Lung (tissue), 12 donors: ENCODE measurements around the gene MAP3K10. TPM values are rescaled to one million over a fixed set of nuclear protein-coding genes. Genes with fewer than 3 reads are reported as not detected.
"Not testable (repeated sequence)": the region's sequence is repeated elsewhere in the genome, so short reads cannot be mapped to it uniquely, and the experiment has no call there.

Experiments
- ATAC-seq: fragments of 200-7000 bp; cut with Tn5 transposase; one replicate; pipeline ENCODE4 v1.9.1; 2020; ENCODE audit warnings: moderate number of reproducible peaks; ENCODE audit not compliant: insufficient read depth, low FRiP score
- DNase-seq, 3 donors: peaks; one replicate each; pipeline ENCODE4 v3.0.0-alpha.2; 2013 to 2017
- H3K27ac ChIP-seq, 2 donors: one replicate each; pipeline ENCODE4 v1.5.1; 2013; ENCODE audit warnings: mild to moderate bottlenecking in 2 of 2, moderate library complexity in 2 of 2, control low read depth in 1 of 2, inconsistent platforms in 1 of 2, low read depth in 1 of 2, low read length in 1 of 2
- H3K27me3 ChIP-seq, 3 donors: one replicate each; pipeline ENCODE4 v1.5.1; 2013; ENCODE audit warnings: low read length in 2 of 3; ENCODE audit not compliant: control insufficient read depth in 3 of 3, insufficient read depth in 3 of 3
- H3K36me3 ChIP-seq, 4 donors: one replicate each; pipeline ENCODE4 v1.5.1; 2013; ENCODE audit warnings: low read length in 4 of 4, mild to moderate bottlenecking in 1 of 4, moderate library complexity in 1 of 4; ENCODE audit not compliant: control insufficient read depth in 4 of 4, insufficient read depth in 4 of 4
- H3K4me1 ChIP-seq, 5 donors: one replicate each; pipeline ENCODE4 v1.5.1; 2013; ENCODE audit warnings: low read length in 5 of 5, mild to moderate bottlenecking in 2 of 5, moderate library complexity in 1 of 5; ENCODE audit not compliant: control insufficient read depth in 5 of 5, insufficient read depth in 5 of 5
- H3K4me3 ChIP-seq: one replicate; pipeline ENCODE4 v1.5.1; 2013; ENCODE audit warnings: mild to moderate bottlenecking, control low read depth, moderate library complexity
- H3K9ac ChIP-seq, 2 donors: one replicate each; pipeline ENCODE4 v1.5.1; 2013; ENCODE audit warnings: low read length in 2 of 2, control low read depth in 1 of 2; ENCODE audit not compliant: insufficient read depth in 1 of 2
- H3K9me3 ChIP-seq, 4 donors: one replicate each; pipeline ENCODE4 v1.5.1; 2013; ENCODE audit warnings: low read length in 3 of 4, mild to moderate bottlenecking in 1 of 4, moderate library complexity in 1 of 4; ENCODE audit not compliant: control insufficient read depth in 4 of 4, insufficient read depth in 3 of 4
- CTCF ChIP-seq: IDR thresholded peaks from 2 replicates; pipeline ENCODE4 v1.5.1; 2012; ENCODE audit warnings: mild to moderate bottlenecking; ENCODE audit errors: control extremely low read depth, extremely low read depth
- WGBS, 2 donors: extraction: QIAGEN DNeasy Blood & Tissue Kit; methylation state at CpG; one replicate each; pipeline ENCODE4 v1.1.7; 2013; 5-methylcytosine and 5-hydroxymethylcytosine counted together
- polyA plus RNA-seq, 2 donors: library from polyadenylated mRNA; stranded (reverse); fragments of 200-250 nt; gene quantifications; one replicate each; pipeline ENCODE4 v1.2.1, GENCODE V29; 2013
- total RNA-seq, 2 donors: library from RNA; depleted of rRNA in 1 of 2; stranded (reverse); fragments of >200 nt in 1 of 2; gene quantifications; one replicate each; pipeline ENCODE4 v1.2.1, GENCODE V29; 2014 to 2021
- donor health status: control.
- donor health status: control.
- donor health status: Bipolar disorder and iron deficiency.
- donor health status: healthy.
- donor health status: DM: yes; HTN: yes; CAD: no.

Gene MAP3K10
- total and polyA plus RNA-seq, 4 donors, result 4.4 to 18.0 (median 11.3) TPM

DNA sequence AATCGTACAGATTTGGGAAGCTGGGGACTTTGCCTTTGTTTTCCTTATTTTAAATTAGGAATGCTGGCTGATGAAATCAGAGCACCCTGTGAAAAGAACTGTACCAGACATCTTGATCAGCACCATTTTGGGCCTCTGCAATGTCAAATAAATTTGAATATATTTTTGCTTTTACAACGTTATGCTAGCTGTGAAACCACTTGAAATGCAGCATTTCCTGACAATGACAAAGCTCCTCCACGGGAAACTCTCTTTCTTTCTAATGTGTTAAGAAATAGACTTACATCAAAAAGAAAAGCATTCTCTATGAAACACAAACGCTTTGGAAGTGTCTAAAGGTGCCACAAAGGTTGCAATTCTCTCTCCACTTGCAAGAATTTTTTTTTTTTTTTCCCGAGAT is 47.1 kb upstream of the MAP3K10 start:
- WGBS, 2 donors, result 7 to 21% methylated on average over 5 of the region's 5 CpGs
- no peak for ATAC-seq
- H3K9ac ChIP-seq, result no peak overlapping the region

GRCh38 chr19:40144947-40145748 is 46.1 kb upstream of the MAP3K10 start:
- DNase-seq (no peak), ATAC-seq (no peak)
- H3K9ac ChIP-seq, result no peak overlapping the region
- no peaks in the 10 kb centered on the region for H3K27me3 ChIP-seq
- H3K4me1 ChIP-seq, result no peaks in the 10 kb centered on the region
- WGBS, 2 donors, result 63 to 74% methylated on average over 5 of the region's 5 CpGs
- no peaks in the 10 kb centered on the region for H3K9me3 ChIP-seq
- TF ChIP-seq CTCF, result no peak
- H3K36me3 ChIP-seq, result no peaks in the 10 kb centered on the region
- no peak overlapping the region for H3K27ac ChIP-seq
- no peak overlapping the region for H3K4me3 ChIP-seq

More for the DNA sequence above, 47.1 kb upstream of the MAP3K10 start:
- DNase-seq, result no peak
- Histone ChIP-seq H3K27me3 (no peaks in the 10 kb centered on the region), H3K9me3 (no peaks in the 10 kb centered on the region), H3K36me3 (no peaks in the 10 kb centered on the region), H3K27ac (no peak overlapping the region), H3K4me1 (no peaks in the 10 kb centered on the region), H3K4me3 (no peak overlapping the region)
- no peak for TF ChIP-seq CTCF

DNA sequence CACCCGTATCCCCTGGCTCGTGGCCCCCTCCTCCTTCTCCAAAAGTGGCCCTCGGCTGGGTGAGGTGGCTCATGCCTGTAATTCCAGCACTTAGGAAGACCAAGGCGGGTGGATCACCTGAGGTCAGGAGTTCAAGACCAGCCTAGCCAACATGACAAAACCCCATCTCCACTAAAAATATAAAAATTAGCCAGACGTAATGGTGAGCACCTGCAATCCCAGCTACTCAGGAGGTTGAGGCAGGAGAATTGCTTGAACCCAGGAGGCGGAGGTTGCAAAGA is 45.5 kb upstream of the MAP3K10 start:
- not testable (repeated sequence) for H3K36me3 ChIP-seq, H3K27ac ChIP-seq, DNase-seq, H3K9me3 ChIP-seq, H3K9ac ChIP-seq, H3K4me3 ChIP-seq, H3K4me1 ChIP-seq, ATAC-seq, H3K27me3 ChIP-seq
- 73 to 83% methylated on average over 6 of the region's 6 CpGs for WGBS, 2 donors

DNA sequence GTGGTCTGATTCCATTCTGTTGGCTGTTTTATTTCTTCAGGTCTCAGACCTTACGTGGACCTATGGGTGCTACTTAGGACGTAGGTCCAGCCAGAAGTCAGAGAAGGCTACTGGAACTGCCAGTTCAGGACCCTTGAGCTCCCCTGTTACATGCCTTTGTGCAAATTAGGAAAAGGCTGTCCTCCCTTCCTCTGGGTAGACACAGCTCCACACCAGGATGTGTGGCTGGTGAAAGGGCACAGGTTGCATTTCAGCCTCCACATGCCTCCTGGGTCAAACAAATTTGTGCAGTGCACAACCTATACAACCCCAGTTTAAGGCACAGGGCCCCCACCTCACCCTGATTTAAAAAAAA is 43.9 kb upstream of the MAP3K10 start:
- ATAC-seq (no peak), DNase-seq (no peak)
- no peak overlapping the region for H3K4me3 ChIP-seq
- H3K4me1 ChIP-seq, result no peaks in the 10 kb centered on the region
- no peak overlapping the region for H3K9ac ChIP-seq
- H3K27me3 ChIP-seq, result no peaks in the 10 kb centered on the region
- H3K36me3 ChIP-seq, result no peaks in the 10 kb centered on the region
- no peak overlapping the region for H3K27ac ChIP-seq
- no peak for TF ChIP-seq CTCF
- H3K9me3 ChIP-seq, result no peaks in the 10 kb centered on the region
- 73 to 78% methylated on average over 2 of the region's 2 CpGs for WGBS, 2 donors
